ENCODE results near the gene UROC1.

Gene UROC1

DNA sequence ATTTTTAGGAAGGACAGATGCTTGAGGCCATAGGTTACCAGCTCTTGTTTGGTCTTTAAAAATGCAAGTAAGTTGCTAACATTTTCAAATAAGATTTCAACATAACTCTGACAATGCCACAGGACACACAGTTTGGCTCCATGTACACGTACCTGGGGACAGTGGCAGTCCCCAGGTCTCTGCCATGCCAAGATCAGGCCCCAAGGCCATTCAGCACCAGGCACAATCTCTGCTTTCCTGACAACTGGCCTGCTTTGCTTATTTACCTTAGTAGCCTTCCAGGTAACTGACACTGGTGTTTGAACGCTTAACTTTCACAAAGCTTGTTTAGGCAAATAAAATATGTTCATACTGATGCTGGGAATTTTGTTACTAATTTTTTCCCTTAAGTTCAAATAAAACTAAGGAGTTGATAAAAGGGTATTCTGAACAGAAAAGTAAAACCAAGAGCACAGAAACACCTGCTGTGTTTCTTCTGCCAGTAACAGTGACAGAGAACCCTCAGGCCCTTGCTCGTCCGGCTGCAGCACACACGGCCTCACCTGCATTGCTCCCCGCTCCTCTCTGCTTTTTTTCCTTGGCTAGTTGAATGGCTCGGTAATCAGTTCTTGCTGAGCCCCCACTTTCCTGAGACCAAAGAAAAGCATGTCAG, 58.3 kb downstream of the UROC1 start:
- no peak for DNase-seq

DNA sequence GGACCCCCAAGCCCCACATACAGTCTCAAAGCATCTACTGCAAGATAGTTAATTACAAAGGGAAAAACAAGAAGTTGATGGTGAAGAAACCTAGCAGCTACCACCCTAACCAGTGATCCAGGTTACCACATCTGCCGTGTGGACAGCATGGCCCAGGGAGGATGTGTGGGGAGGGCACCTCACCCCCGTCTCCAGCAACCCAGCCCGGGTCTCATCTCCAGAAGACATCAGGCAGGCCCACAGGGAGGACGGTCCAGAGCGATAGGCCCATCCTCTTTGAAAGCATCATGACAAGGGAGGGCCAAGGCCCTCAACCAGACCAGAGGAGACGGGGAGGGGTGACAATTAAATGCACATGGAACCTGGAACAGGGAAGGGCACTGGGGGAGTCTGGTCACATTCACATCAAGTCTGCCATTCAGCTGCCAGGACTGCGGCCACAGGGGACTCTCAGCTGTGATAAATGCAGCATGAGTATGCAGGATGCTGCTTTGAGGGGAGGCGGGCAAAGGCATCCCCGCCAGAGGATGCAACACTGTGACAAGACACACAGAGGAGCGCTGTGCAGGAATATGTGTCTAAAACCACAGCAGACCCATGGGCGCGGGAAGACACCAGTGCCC, 60.7 kb downstream of the UROC1 start:
- DNase-seq = no peak

DNA sequence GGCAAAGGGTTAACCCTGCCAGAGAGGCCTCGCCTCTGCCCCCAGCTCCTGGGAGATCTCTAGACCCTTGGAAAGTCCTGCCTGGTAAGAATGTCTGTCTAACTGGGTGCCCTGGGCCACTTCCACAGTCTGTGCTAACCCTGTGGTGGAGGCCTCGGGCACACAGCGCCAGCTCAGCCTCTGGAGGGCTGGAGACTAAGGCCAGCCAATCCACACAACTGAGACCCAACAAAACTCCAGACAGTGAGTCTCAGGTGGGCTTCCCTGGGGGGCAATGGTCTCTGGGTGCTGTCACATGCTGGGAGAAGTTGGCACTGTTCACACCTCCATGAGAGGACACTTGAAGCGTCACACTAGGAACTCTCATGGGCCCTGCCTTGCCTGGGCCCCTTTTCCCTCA, 61.4 kb downstream of the UROC1 start:
- DNase-seq = no peak

DNA sequence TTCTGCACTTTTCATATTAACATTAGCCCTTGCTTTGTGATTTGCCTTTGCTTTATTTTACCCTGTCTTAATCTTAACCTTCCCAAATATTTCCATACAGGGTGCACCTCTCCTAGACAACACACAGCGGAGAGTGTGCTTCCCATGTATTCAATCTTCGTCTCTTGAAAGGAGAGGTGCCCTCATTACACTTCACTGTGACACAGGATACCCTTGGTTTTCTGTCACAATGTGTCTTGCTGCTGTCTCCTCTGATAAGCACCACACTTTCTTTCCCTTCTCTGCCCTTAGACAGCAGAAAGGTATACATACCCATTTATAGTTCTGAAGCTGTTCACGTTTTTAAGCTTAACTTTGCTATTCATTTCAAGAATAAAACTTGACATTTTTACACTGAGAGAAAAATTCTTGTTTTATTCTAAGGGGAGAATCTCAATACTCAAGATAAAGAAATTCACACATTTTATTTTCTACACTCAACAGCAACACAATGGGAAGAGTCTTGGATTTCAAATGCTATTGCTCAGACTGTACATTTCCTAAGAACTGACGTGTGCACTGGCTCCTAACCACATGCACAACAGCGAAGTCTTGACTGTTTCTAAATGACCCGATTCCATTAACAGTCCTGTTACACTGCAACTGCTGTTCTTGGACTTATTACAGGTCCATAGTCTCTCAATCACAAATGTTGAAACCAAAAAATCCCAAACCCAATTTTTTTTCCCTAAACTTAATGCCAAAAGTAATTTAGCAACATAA, 63.0 kb downstream of the UROC1 start:
- DNase-seq = no peak

DNA sequence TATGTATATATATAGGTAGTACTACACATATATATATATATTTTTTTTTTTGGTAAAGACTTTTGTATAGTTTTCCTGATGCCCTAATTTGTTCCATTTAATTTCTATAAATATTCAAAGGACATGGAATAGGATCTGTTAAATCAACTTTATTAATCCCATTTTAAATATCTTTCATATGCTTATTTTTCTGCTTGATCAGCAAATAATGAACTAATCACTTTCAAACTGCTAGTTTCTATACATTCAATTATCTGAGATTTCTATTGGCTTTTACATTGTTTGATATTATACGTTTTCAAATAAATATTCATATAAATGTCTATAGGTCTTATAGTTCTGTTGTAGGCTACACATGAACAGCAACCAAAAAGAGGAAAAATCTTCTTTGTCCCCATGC, 63.5 kb downstream of the UROC1 start:
- no peak for DNase-seq

DNA sequence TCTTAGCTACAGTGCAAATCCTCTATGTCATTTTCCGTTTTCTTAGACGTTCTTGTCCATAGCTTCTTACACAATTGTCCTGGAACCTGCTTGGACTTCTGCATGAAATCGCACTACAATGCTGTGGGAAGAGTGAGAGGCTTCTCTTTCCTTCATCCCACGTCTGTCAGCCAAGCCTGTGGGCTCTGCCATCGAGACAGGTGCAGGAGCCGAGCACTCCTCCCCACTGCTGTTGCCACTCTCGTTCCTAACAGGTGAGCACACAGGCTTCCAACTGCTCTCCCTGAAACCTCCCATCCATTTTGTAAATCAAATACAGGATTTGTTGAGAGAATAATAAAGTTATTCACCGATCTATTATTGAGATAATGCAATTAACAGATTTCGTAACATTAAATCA, 65.4 kb downstream of the UROC1 start:
- DNase-seq = no peak

DNA sequence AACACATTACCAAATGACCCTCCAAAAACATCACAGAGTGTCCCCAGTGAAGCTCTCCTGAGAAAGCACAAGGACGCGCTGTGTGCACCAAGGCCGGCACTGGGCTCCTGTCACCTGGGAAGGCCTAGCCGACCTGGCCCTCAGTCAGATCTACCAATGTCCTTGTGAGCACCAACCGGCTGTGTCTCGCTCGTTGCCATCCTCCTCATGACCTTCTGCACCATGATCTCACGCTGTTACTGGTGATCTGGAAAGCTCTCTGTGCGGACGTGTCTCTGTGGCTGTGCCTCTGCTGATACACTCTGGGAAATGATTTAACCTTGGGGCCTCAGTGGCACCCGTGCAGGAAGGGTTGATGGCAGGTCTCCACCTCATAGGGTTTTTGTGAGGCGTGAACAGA, 66.1 kb downstream of the UROC1 start:
- DNase-seq = no peak

DNA sequence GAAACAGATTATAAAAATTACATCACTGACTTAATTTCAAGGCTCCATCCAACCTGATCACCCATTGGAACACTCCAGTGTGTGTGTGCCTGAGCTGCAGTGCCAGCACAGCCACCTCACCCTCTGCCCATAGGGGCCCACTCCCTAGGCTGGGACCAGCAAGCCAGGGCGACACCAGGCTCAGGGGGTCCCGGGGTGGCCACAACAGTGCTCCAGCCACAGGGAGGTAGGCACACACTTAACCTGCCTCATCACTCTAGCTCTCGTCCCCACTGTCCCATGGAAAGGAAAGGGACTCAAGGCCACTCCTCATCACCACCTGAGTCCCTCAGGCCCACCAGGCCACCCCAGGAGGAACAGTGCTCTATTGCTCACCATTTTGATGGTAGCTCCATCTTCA, 66.8 kb downstream of the UROC1 start:
- DNase-seq = no peak

DNA sequence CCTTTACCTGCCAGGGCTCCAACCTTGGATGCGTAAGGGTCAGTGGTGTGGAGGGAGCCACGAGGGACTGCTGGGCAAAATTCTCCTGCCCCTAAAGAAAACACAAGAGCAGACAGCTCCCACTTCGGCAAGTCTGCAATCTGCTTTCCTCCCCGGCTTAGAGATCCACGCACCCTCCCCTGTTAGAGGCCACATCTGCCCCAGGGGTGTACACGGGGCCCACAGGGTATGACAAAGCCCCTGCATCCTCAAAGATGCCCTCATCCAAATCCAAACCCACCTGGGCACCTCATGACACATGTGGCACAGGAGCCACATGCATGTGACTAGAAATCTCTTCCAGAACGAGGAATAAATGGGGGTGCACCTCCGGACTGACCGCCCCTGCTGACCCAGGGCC, 67.4 kb downstream of the UROC1 start:
- no peak for DNase-seq

DNA sequence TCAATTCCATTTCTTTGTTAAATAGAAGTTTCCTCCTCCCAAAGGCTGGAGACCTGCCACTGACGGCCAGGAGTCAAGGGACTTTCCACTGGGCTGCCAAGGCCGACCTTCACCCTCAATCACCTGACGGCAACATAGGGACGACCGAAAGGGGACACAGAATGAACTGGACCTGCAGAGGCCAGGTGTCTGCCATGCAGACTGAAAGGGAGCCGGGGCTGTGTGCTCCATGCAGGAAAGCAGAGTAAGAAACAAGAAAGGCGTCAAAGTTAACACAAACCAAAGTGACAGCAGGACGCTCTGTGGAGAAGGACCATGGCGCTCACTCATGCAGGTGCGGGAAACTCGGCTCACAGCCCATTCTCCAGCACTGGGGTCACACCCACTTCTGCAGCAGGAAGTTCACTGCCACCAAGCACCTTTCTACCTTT, 67.9 kb downstream of the UROC1 start:
- no peak for DNase-seq

DNA sequence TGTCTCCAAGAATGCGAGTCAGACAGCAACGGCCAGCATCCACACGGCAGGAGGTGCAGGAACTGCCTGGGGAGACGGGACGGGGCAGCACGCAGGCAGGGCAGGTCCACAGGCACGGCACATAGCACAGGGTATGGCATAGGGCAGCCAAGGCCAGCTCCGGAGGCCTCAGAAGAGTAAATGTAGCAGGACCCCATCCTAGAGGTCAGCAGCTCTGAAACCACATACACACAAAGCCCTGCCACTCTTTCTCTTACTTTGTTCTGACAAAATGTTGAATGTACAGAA, 68.7 kb downstream of the UROC1 start:
- DNase-seq = no peak

DNA sequence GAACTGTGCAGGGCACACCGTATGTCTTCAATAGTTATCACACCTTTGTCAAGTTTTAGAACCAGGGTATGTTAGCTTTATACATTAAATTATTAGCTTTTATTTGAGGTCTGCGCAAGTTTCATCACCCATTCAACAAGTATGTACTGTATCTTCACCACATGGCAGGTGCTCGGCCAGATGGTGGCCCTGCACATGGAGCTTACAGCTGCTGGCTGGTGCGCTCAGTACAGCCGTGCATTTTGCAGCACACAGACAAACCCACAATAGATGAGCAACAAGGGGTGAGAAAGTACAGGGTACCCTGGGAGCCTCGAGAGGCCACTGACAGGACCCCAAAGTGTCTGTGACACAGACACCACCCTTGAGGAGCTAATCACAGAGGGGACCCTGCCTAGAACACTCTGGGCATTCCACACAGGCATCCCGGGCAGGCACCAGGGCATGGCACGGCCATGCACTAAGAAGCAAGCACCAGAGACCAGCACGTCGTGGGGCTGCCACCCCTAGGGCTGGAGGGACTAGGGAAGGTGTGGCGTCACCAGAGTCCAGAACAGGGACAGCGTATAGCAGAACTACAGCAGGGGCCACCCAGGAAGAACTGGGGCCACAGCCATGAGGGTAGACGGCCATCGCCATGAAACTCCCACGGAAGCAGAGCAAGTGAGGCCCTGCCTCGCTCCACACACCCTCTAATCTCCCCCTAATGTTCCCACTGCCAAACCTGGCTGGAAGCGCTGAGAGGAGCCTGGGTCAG, 69.3 kb downstream of the UROC1 start:
- no peak for DNase-seq

DNA sequence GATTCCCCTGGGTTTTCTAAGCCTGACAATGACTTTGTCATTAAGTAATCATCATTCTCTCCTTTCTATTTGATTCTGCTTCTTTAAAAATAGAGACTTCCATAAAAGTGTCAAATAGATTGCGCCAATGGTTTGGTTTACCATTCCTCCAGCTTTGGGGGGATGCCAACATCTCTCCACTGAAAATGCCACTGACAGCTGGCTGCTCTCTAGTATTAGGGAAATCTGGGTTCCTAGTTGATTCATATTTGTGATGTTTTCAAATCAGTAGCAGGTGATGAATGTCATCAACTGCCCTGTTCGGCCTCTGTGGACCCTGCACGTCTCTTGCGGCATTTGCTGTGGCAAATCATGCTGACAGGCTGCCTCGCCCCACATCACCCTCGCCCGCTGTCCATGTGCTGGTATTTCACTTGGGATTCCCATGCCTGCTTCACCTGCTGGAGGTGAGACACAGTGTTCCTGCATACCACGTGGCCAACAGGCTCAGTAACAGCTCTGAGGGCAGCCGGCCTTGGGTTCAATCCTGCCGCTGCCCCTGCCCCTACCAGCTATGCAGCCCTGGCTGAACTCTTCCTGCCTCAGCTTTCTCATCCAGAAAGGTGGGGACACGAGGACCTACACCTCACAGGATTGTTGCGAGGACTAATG, 70.0 kb downstream of the UROC1 start:
- DNase-seq = no peak

DNA sequence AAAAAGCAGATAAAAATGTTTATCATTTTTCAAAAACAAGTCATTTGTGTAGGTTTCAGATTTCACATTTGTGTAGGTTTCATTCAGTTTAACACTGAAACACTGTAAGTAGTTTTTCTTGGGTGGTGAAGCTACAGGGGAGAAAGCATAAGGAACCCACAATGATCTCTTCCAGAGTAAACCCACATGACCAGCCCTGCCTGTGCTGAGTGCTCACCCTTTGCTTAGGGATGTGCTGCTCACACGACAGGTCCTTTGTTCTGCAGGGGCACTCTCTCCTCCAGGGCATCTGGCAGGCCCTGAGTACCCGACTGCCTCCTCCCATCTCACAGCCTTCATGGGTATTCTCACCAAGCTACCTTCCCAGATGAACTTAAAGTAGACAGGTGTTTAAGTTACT, 70.8 kb downstream of the UROC1 start:
- no peak for DNase-seq

DNA sequence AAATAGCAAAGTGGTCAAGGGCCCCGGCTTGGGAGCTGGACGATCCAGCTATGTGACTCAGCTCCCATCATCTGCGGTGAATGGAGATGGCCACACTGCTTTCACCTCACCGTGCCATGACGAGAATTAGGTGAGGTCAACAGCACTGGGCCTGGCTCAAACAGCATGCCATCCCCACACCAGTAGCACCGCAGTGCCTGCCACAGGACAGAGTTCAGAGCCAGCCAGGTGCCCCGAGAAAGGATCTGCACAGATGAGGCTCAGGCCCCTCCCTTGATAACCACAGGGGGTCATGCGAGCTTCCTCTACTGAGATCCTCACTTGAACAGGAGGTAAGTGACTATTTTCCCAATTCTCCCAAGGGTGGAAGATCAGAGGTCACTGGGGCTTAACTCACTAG, 71.3 kb downstream of the UROC1 start:
- DNase-seq = no peak

DNA sequence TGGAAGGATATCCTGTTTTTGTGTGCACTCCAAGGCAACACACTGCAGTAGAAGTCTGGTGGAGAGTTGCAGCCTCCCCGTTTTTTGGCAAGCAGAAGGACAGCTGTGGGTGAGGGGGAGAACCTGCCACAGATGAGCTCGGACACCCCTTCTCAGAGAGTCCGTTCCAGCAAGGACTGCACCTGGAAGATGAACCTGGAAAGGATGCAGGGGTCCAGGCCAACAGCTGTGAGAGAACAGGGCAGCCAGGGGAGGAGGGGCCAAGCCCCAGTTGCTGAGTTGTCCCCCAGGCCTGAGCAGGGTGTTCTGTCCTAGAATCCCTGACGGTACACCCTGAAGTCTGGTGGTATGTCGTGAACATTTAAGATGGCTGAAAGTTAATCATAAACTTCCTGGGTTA, 72.1 kb downstream of the UROC1 start:
- no peak for DNase-seq

DNA sequence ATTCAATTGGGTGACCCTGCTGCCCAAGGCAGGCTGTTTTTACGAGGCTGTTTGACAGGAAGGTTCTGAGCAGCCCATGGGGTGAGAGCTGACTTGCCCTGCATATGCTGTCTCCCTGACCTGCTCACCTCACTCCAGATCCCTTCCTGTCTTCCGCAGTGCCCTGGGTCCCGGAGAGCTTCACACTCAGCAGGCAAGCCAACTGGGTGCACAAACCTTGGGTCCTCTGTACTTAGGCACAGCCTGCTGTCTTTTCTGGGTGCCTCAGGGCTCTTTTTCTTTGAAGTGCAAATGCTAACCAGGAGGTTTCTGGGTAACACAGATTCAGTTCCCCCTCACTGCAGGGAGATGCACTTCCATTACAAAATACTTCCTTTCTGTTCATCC, 74.7 kb downstream of the UROC1 start:
- no peak for DNase-seq

DNA sequence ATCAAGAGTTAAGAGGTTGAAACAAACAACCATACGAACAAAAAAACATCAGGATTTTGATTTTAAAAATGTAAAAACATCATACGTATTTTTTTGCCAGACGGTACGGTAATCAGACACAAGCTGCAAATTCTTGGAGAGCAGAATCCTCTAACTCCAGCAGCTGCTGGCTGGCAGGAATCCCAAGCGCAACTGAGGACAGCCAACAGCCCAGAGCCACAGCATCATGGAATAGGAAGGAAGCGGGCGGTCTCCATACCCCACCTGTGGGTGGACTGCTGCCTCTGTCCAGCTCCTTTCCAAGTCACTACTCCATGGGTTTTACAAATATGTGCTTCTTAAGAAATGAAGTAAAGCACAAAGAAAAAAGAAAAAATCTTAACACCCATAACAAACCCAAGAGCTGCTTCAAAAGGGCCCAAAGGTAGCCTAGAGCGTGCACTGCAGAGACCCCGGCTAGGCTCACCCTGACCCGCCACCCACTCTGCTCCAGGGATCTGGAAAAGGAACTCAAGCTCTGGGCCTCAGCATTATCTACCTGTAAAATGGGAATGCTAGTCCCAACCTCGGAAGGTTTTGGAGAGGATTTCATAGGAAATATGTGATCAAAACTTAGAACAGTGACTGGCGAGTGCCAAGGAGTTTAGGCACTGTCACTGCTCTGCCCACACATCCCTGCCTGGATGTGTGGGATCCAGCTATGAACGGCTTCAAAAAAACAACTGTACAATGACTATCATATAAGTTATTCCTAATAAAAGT, 75.3 kb downstream of the UROC1 start:
- DNase-seq = no peak

DNA sequence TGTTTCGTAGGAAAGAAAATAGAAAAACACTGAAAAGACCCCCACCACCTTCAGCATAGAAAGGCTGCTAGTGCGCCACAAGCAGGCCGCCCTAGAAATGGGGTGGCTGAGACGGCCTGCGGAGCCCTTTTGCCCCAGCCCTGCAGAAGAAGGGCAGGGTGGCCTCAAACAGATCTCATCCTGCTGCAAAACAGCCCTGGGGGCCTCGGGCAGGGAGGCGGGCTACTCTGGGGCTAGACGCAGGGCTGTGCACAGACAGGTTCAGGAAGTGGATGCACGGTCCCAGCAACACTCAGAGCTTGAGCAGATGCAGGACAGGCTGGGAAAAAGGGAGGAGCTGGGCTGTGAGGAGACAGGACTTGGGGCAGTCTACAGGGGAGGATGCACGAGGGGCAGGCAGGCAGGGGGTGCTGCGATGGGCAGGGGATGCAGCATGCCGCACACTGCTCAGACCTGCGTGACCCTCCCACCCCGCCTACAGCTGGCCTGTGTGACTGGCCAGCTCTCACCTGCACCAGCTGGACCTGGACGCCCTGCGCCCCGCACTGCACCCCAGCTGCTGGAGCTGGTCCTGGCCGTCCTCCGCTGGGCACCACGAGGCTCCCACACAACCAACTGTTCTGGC, 76.2 kb downstream of the UROC1 start:
- no peak for DNase-seq

DNA sequence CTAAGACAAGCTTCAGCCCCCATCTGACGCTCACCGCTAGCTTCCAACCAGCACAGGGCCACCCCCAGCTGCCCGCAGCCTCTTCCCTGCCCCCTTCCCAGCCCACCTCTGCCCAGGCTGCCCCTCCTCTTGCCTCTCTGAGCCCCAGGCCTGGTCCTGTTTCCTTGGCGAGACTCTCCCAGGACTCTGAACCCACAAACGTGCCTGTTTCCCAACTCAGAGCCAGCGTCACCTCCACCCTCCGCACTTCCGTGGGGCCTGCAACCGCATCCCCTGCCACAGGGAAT, 76.9 kb downstream of the UROC1 start:
- DNase-seq = no peak

DNA sequence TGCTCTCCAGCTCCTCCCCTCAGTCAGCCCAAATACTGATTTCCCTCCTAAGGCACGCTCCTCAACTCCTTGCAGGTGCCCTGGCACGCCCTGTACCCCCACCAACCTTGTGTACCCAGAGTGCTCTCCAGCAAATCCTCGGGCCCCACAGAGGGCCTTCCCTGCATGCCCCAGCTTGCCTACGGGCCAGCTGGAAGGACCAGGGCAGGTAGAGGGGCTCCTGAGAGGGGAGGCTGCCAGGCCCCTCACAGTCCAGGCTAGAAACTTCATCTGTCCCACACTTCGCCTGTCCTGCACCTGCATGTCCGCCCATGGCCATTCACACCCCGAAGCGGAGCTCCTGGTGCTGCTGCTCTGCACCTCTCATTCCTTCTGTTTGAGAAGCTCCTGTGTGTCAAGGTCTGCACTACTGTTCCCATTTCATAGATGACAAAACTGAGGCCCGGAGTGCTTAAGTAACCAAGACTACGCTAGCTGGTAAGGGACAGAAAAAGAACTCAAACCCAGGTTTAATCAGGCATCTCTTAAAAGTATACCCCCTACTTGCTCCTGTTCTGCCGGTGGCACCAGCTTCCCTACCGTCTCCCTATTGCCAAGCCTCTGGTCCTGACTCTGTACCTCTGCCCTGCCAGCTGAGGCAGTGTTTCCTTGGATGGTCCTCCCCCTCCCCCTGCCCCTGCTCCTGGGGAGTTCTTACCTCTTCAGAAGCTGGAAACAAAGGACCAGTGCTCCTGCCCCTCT, 77.4 kb downstream of the UROC1 start:
- DNase-seq = no peak

All from inflammatory macrophage treated with lipopolysaccharide for 1 hour (primary cell).